CD8-positive, alpha-beta memory T cell (primary cell): Measurements from ENCODE around the gene DUSP8. TPM values are rescaled to one million over a fixed set of nuclear protein-coding genes. Genes with fewer than 3 reads are reported as not detected.

Source experiments
- CTCF ChIA-PET: fragments of 350-600 bp; sonication (Branson Sonifier 250); formaldehyde crosslinking; loops from one replicate; lab custom pipeline; 2021; ENCODE audit warnings: antibody characterized with exemption; lab: Charles Lee
- POLR2A ChIA-PET: fragments of 350-600 bp; sonication (Branson Sonifier 250); formaldehyde crosslinking; loops from one replicate; lab custom pipeline; 2021; ENCODE audit warnings: antibody characterized with exemption; lab: Charles Lee
- DNase-seq, 5 donors: peaks; one replicate each; pipeline versions ENCODE4 v3.0.0 to v3.0.0-alpha.2; 2020 to 2022; ENCODE audit warnings: mixed read lengths in 1 of 5
- H3K27ac ChIP-seq: one replicate; pipeline ENCODE4 v1.7.0; 2013; ENCODE audit warnings: low read depth, mild to moderate bottlenecking, low read length, moderate library complexity
- H3K27me3 ChIP-seq: 2 replicates; pipeline ENCODE4 v1.7.0; 2013; ENCODE audit warnings: low read length, mild to moderate bottlenecking; ENCODE audit not compliant: insufficient read depth, poor library complexity, severe bottlenecking
- H3K36me3 ChIP-seq: 2 replicates; pipeline ENCODE4 v1.7.0; 2013; ENCODE audit warnings: mild to moderate bottlenecking, low read length, moderate library complexity; ENCODE audit not compliant: insufficient read depth
- H3K4me1 ChIP-seq: 2 replicates; pipeline ENCODE4 v1.7.0; 2013; ENCODE audit warnings: mild to moderate bottlenecking, low read length, moderate library complexity; ENCODE audit not compliant: insufficient read depth
- H3K4me3 ChIP-seq: 2 replicates; pipeline ENCODE4 v1.7.0; 2013; ENCODE audit warnings: mild to moderate bottlenecking, low read length
- H3K9me3 ChIP-seq: 2 replicates; pipeline ENCODE4 v1.7.0; 2013; ENCODE audit warnings: mild to moderate bottlenecking, low read length
- H3K27ac Mint-ChIP-seq, 8 donors: one replicate each; pipeline ENCODE4 v1.8.0; 2020 to 2021; ENCODE audit warnings: mixed read lengths in 8 of 8, mild to moderate bottlenecking in 6 of 8, inconsistent platforms in 3 of 8, moderate library complexity in 3 of 8
- H3K27me3 Mint-ChIP-seq, 2 donors: one replicate each; pipeline ENCODE4 v1.8.0; 2020 to 2021; ENCODE audit warnings: mixed read lengths in 2 of 2, mild to moderate bottlenecking in 1 of 2, moderate library complexity in 1 of 2
- H3K36me3 Mint-ChIP-seq, 3 donors: one replicate each; pipeline ENCODE4 v1.8.0; 2020 to 2021; ENCODE audit warnings: mixed read lengths in 3 of 3, inconsistent platforms in 1 of 3, mild to moderate bottlenecking in 1 of 3
- H3K4me1 Mint-ChIP-seq, 3 donors: one replicate each; pipeline ENCODE4 v1.8.0; 2020 to 2021; ENCODE audit warnings: mixed read lengths in 3 of 3, inconsistent platforms in 1 of 3, mild to moderate bottlenecking in 1 of 3
- H3K4me3 Mint-ChIP-seq, 7 donors: one replicate each; pipeline ENCODE4 v1.8.0; 2020 to 2021; ENCODE audit warnings: mixed read lengths in 7 of 7, mild to moderate bottlenecking in 6 of 7, moderate library complexity in 4 of 7, inconsistent platforms in 2 of 7
- H3K9me3 Mint-ChIP-seq, 5 donors: one replicate each; pipeline ENCODE4 v1.8.0; 2020 to 2022; ENCODE audit warnings: mixed read lengths in 5 of 5, mild to moderate bottlenecking in 3 of 5, moderate library complexity in 2 of 5, inconsistent platforms in 1 of 5
- polyA plus RNA-seq: library from polyadenylated mRNA; unstranded; fragments of 300-500 nt; fragmentation: Illumina TruSeq; gene quantifications from one replicate; pipeline ENCODE4 v1.2.3, GENCODE V29; 2021
- total RNA-seq, 2 experiments: library from RNA; stranded (reverse); gene quantifications; one replicate each; pipeline ENCODE4 v1.2.3, GENCODE V29; 2021

DUSP8 gene
- total and polyA plus RNA-seq, 3 experiments from 2014 or later, result 0.75 to 4.0 (median 2.3) TPM

DNA sequence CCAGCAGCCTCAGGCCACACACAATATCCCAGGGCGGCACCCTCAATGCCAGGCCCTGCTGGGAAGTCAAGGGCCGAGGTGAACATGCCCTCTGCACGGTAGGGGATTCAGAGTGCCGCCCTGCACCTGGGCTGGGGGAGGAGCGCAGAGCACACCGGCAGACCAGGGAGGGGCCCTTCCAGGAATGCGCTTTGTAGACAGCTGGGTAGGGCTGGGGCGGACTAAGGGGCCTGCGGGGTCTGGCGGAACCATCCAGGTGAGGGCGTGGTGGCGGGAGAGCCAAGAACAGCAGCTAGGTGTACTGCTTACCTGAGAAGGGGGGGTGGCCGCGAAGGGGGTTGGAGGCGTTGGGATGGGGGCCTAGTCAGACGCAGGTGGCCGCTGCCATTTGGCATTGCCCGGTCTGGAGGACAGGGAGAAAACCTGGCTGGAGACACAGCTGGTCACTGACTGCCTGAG, 26.0 kb downstream of the DUSP8 start:
- peaks cover 19 to 37% of the 10 kb centered on the region in 2 donors for H3K27me3 Mint-ChIP-seq
- Histone ChIP-seq H3K4me3 (no peak overlapping the region), H3K27ac (no peak overlapping the region), H3K4me1 (peaks cover 14% of the 10 kb centered on the region), H3K36me3 (no peaks in the 10 kb centered on the region), H3K9me3 (no peaks in the 10 kb centered on the region), H3K27me3 (peaks cover 24% of the 10 kb centered on the region)
- peak overlapping the region in 3 of 7 donors; percentile 11 to 47 (median 42) for H3K4me3 Mint-ChIP-seq
- ChIA-PET CTCF (interaction anchor here (0.7 to 6.8 kb wide), 13 partner anchors 10 to 606 kb away, joined by 3 to 152 read pairs (median 4); partner anchors contain the start of gene DUSP8), POLR2A (no interaction called here)
- no peaks in the 10 kb centered on the region for H3K36me3 Mint-ChIP-seq
- no peak overlapping the region for H3K27ac Mint-ChIP-seq
- DNase-seq, result no peak
- H3K4me1 Mint-ChIP-seq, result peaks cover 0 to 11% (median 2%) of the 10 kb centered on the region in 3 donors
- H3K9me3 Mint-ChIP-seq, result no peaks in the 10 kb centered on the region

GRCh38 chr11:1545432-1545831, 26.6 kb downstream of the DUSP8 start:
- Mint-ChIP-seq H3K4me1 (peaks cover 0 to 11% (median 2%) of the 10 kb centered on the region in 3 donors), H3K4me3 (peak overlapping the region in 1 of 7 donors; percentile 40), H3K9me3 (no peaks in the 10 kb centered on the region), H3K27me3 (peaks cover 19 to 37% of the 10 kb centered on the region in 2 donors), H3K27ac (peak overlapping the region in 1 of 8 donors; percentile 47), H3K36me3 (no peaks in the 10 kb centered on the region)
- Histone ChIP-seq H3K4me1 (peaks cover 14% of the 10 kb centered on the region), H3K9me3 (no peaks in the 10 kb centered on the region), H3K4me3 (no peak overlapping the region), H3K36me3 (no peaks in the 10 kb centered on the region), H3K27ac (no peak overlapping the region), H3K27me3 (peaks cover 24% of the 10 kb centered on the region)
- DNase-seq, result no peak
- ChIA-PET POLR2A (no interaction called here), CTCF (interaction anchor here (1.3 to 6.8 kb wide), 4 partner anchors 13 to 86 kb away, joined by 3 to 152 read pairs (median 6); partner anchors contain the start of gene DUSP8)

GRCh38 chr11:1544536-1544935, 27.5 kb downstream of the DUSP8 start:
- Histone ChIP-seq H3K27me3 (peaks cover 24% of the 10 kb centered on the region), H3K4me3 (no peak overlapping the region), H3K27ac (no peak overlapping the region), H3K9me3 (no peaks in the 10 kb centered on the region), H3K4me1 (peaks cover 14% of the 10 kb centered on the region), H3K36me3 (no peaks in the 10 kb centered on the region)
- Mint-ChIP-seq H3K27ac (no peak overlapping the region), H3K36me3 (no peaks in the 10 kb centered on the region), H3K9me3 (no peaks in the 10 kb centered on the region), H3K4me3 (no peak overlapping the region), H3K27me3 (peaks cover 20 to 36% of the 10 kb centered on the region in 2 donors), H3K4me1 (peaks cover 0 to 11% (median 2%) of the 10 kb centered on the region in 3 donors)
- no peak for DNase-seq
- POLR2A ChIA-PET, result no interaction called here
- CTCF ChIA-PET, result interaction anchor here (6.8 kb wide), 1 partner anchor 26 kb away, joined by 152 read pairs; the partner anchor contains the start of gene DUSP8

- Mint-ChIP-seq H3K9me3 (no peaks in the 10 kb centered on the region), H3K36me3 (no peaks in the 10 kb centered on the region), H3K27ac (no peak overlapping the region), H3K4me1 (peaks cover 0 to 11% (median 2%) of the 10 kb centered on the region in 3 donors), H3K4me3 (no peak overlapping the region), H3K27me3 (peaks cover 14 to 29% of the 10 kb centered on the region in 2 donors)
- peaks cover 14% of the 10 kb centered on the region for H3K4me1 ChIP-seq
- ChIA-PET POLR2A (no interaction called here), CTCF (interaction anchor here (6.8 kb wide), 1 partner anchor 27 kb away, joined by 152 read pairs; the partner anchor contains the start of gene DUSP8)
- no peak overlapping the region for H3K4me3 ChIP-seq
- H3K27ac ChIP-seq, result no peak overlapping the region
- H3K9me3 ChIP-seq, result no peaks in the 10 kb centered on the region
- H3K36me3 ChIP-seq, result no peaks in the 10 kb centered on the region
- DNase-seq, result no peak
- peaks cover 19% of the 10 kb centered on the region for H3K27me3 ChIP-seq
Observed at GRCh38 chr11:1543606-1544263, 28.3 kb downstream of the DUSP8 start.

DNA sequence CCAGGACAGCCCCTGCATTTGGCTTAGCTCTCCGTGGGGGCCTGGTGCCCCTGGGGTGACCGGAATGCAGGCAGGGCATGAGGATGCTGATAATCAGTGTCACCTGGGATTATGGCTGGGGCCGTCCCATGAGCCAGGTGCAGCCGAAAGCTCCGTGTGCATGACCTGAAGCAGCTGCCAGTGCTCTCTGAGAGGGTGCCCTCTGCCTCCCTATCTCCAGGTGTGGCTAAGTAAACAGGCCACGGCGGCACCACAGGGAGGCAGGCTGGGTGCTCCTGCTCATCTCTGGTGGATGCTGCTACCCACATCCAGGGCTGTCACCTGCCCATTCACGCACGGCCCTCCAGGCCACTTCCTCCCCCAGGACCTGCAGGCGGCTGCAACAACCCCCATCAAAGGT, 29.8 kb downstream of the DUSP8 start:
- Histone ChIP-seq H3K9me3 (no peaks in the 10 kb centered on the region), H3K36me3 (no peaks in the 10 kb centered on the region), H3K4me1 (peaks cover 2% of the 10 kb centered on the region), H3K27me3 (peaks cover 6% of the 10 kb centered on the region), H3K27ac (no peak overlapping the region), H3K4me3 (no peak overlapping the region)
- DNase-seq, result no peak
- Mint-ChIP-seq H3K4me3 (no peak overlapping the region), H3K36me3 (peaks cover 0 to 2% (median 0%) of the 10 kb centered on the region in 3 donors), H3K9me3 (no peaks in the 10 kb centered on the region), H3K27ac (no peak overlapping the region), H3K4me1 (peaks cover 2 to 3% (median 2%) of the 10 kb centered on the region in 3 donors), H3K27me3 (peaks cover 11 to 21% of the 10 kb centered on the region in 2 donors)
- ChIA-PET POLR2A (no interaction called here), CTCF (interaction anchor here (1.1 kb wide), 1 partner anchor 32 kb away, joined by 4 read pairs; no protein-coding TSS in a partner anchor)

DNA sequence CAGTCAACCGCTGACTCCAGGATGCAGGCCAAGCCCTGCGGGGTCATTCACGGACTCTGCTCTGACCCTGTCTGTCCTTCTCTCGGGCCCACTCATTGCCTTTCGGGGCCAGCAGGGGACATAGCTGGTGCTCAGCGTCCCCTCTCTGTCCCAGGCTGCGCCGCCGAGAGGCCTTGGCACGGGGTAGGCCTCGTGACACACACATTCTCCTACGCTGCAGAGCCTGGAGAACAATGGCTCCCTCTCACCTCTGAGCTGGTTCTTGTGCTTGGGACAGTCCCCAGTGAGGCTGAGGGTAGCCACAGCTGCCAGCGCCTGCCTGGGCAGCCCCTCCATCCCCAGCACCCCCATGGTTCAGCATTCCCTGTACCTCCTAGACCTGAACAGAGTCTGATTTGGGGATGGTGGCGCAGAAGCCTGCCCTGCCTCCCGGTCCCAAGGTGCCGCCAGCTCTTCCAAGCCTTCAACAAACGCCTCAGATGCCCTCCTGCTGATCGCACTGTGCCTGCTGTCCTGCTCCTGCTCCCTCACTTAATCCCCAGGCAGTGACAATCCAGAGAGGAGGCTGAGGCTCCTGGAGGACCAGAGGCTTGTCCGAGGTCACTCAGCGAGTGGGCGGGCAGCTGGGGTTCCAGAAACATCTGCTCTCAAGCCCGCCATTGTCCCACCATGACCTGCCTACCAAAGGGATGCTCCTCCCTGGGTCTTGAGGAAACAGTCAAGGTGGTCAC, 30.4 kb downstream of the DUSP8 start:
- Histone ChIP-seq H3K4me1 (peaks cover 5% of the 10 kb centered on the region), H3K27ac (no peak overlapping the region), H3K4me3 (no peak overlapping the region), H3K9me3 (no peaks in the 10 kb centered on the region), H3K36me3 (no peaks in the 10 kb centered on the region), H3K27me3 (peaks cover 3% of the 10 kb centered on the region)
- ChIA-PET CTCF (interaction anchor here (1.1 kb wide), 1 partner anchor 33 kb away, joined by 4 read pairs; no protein-coding TSS in a partner anchor), POLR2A (no interaction called here)
- Mint-ChIP-seq H3K27me3 (peaks cover 11 to 21% of the 10 kb centered on the region in 2 donors), H3K9me3 (no peaks in the 10 kb centered on the region), H3K4me1 (peaks cover 4 to 7% (median 4%) of the 10 kb centered on the region in 3 donors), H3K36me3 (peaks cover 0 to 4% (median 0%) of the 10 kb centered on the region in 3 donors), H3K27ac (no peak overlapping the region), H3K4me3 (no peak overlapping the region)
- DNase-seq, result no peak

DNA sequence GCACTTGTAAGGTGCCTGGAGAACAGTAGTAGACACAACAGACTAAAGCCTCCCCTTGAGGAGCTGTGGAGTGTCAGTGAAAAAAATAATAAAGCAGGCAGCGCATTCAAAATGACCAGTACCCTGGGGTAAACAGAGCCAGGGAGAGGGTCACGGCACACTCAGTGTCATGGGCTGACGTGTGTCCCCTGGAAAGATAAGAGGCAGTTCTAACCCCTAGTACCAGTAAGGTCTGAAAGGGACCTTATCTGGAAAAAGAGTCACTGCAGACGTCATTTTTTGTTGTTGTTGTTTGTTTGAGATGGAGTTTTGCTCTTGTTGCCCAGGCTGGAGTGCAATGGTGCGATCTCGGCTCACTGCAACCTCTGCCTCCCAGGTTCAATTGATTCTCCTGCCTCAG, 32.0 kb downstream of the DUSP8 start:
- Histone ChIP-seq H3K4me3 (no peak overlapping the region), H3K4me1 (peaks cover 21% of the 10 kb centered on the region), H3K27me3 (no peaks in the 10 kb centered on the region), H3K27ac (no peak overlapping the region), H3K9me3 (no peaks in the 10 kb centered on the region), H3K36me3 (peaks cover 5% of the 10 kb centered on the region)
- ChIA-PET POLR2A (no interaction called here), CTCF (no interaction called here)
- Mint-ChIP-seq H3K27ac (peak overlapping the region in 1 of 8 donors; percentile 26), H3K4me3 (no peak overlapping the region), H3K36me3 (peaks cover 0 to 18% (median 0%) of the 10 kb centered on the region in 3 donors), H3K4me1 (peaks cover 15 to 23% (median 17%) of the 10 kb centered on the region in 3 donors), H3K9me3 (no peaks in the 10 kb centered on the region), H3K27me3 (peaks cover 7 to 8% of the 10 kb centered on the region in 2 donors)
- no peak for DNase-seq
